K562 (cell line): ENCODE results near the gene CCDC85C. TPM values are rescaled to one million over a fixed set of nuclear protein-coding genes. Genes with fewer than 3 reads are reported as not detected.

Experiments used
- ASH1L ChIP-seq: fragments of 450-650 bp; IDR thresholded peaks from 2 replicates; pipeline ENCODE4 v1.6.1; 2018; ENCODE audit warnings: borderline replicate concordance, mild to moderate bottlenecking, low read depth; ENCODE audit not compliant: partially characterized antibody
- CREM ChIP-seq: IDR thresholded peaks from 2 replicates; pipeline ENCODE4 v1.6.1; 2014; ENCODE audit warnings: antibody characterized with exemption, low read depth
- MGA ChIP-seq: fragments of 450-650 bp; IDR thresholded peaks from 2 replicates; pipeline ENCODE4 v1.6.1; 2016; ENCODE audit warnings: mild to moderate bottlenecking, moderate library complexity
- RBFOX2 ChIP-seq: fragments of 200-400 bp; formaldehyde crosslinking; IDR thresholded peaks from 2 replicates; pipeline ENCODE4 v1.6.1; 2017; ENCODE audit warnings: low read depth, mild to moderate bottlenecking, low read length, moderate library complexity
- SETDB1 ChIP-seq: IDR thresholded peaks from one replicate; pipeline ENCODE4 v1.6.1; 2012; ENCODE audit warnings: low read length, control low read depth, inconsistent platforms
- SMAD2 ChIP-seq: fragments of 150-350 bp; IDR thresholded peaks from 2 replicates; pipeline ENCODE4 v1.6.1; 2014; ENCODE audit warnings: low read depth, mild to moderate bottlenecking, low read length
- YY1 ChIP-seq, 3 experiments: IDR thresholded peaks; 2 replicates each; pipeline ENCODE4 v1.6.1; 2011; ENCODE audit warnings: low read length in 2 of 3, mild to moderate bottlenecking in 2 of 3, moderate library complexity in 2 of 3, borderline replicate concordance in 1 of 3, control low read depth in 1 of 3, low read depth in 1 of 3; ENCODE audit not compliant: insufficient read depth in 3 of 3, insufficient replicate concordance in 2 of 3, control insufficient read depth in 1 of 3, insufficient read length in 1 of 3; ENCODE audit errors: extremely low read depth in 1 of 3
- ZNF121 ChIP-seq: sonication (generic); formaldehyde crosslinking; conservative IDR thresholded peaks from 2 replicates; pipeline ENCODE4 v1.8.0; 2022; ENCODE audit warnings: missing genetic modification reagents
- ZNF224 ChIP-seq: sonication (generic); formaldehyde crosslinking; IDR thresholded peaks from 2 replicates; pipeline ENCODE4 v1.8.0; 2022; ENCODE audit warnings: mild to moderate bottlenecking, missing genetic modification reagents
- polyA plus RNA-seq, 8 experiments: library from polyadenylated mRNA; depleted of rRNA in 4 of 8; stranded (reverse) in 5 of 8; unstranded in 3 of 8; fragments of >200 nt; fragmentation: Nextera tagmentation in 2 of 8; fragmentation: Illumina TruSeq in 1 of 8; extraction: Ambion mirVana in 2 of 8; extraction: Trizol in 1 of 8; gene quantifications; 2 replicates each; pipeline versions ENCODE4 v1.2.1 to v1.2.3, GENCODE V29; 2011 to 2014; ENCODE audit warnings: inconsistent platforms in 1 of 8, missing spikeins in 1 of 8
- total RNA-seq, 7 experiments: library from RNA; depleted of rRNA in 6 of 7; stranded (reverse); fragments of >200 nt in 6 of 7; fragmentation: Illumina TruSeq in 2 of 7; extraction: Trizol in 2 of 7; gene quantifications; 2 replicates each; pipeline versions ENCODE4 v1.2.1 to v1.2.3, GENCODE V29; 2011 to 2021; ENCODE audit warnings: low replicate concordance in 1 of 7
- TF ChIP-seq, protein P1 (sequence below): fragments of 250-450 bp; sonication (Bioruptor Pico); IDR thresholded peaks from 2 replicates; pipeline ENCODE4 v1.5.1; 2021; ENCODE audit warnings: mild to moderate bottlenecking
- TF ChIP-seq, protein P2 (sequence below): fragments of 450-650 bp; IDR thresholded peaks from 2 replicates; pipeline ENCODE4 v1.6.1; 2018; ENCODE audit not compliant: partially characterized antibody

Gene CCDC85C
- total and polyA plus RNA-seq, 9 of the 15 experiments (the other 6 are each of a cell fraction or from before 2014, with no cell fraction given) = 0.18 to 22.0 (median 6.3) TPM

DNA sequence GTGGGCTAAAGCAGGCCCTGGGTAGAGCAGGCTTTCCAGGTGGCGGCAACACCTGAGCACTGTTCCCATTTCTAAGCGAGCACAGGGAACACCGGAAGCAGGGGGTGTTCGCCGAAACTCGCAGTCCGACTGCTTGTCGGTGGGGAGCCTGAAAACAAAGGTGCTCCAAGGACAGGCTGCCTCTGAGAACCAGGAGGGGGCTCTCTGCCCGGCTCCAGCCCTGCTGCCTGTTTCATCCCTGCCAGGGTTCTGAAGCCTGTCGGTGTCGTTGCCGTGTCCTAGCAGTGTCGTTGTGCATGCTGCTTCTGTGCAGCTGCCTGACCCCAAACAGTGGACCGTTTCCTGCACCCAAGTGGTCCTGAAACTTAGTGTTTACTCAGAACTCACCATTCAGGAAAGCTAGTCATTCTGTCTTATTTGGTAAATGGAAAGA is 101.0 kb downstream of the CCDC85C start (continued):
- TF ChIP-seq MGA (no peak), YY1 (IDR thresholded peaks at IDR 0.05; ENCODE audit: borderline replicate concordance in 1 of 3, control insufficient read depth in 1 of 3, extremely low read depth in 1 of 3, insufficient read depth in 3 of 3, insufficient read length in 1 of 3, insufficient replicate concordance in 2 of 3, low read depth in 1 of 3, low read length in 2 of 3) (no peak), SETDB1 (no peak), ZNF224 (no peak), ZNF121 (CRISPR knock-in tag) (no peak), RBFOX2 (no peak), ASH1L (no peak), CREM (no peak), SMAD2 (no peak)
- TF ChIP-seq, protein P1, sequence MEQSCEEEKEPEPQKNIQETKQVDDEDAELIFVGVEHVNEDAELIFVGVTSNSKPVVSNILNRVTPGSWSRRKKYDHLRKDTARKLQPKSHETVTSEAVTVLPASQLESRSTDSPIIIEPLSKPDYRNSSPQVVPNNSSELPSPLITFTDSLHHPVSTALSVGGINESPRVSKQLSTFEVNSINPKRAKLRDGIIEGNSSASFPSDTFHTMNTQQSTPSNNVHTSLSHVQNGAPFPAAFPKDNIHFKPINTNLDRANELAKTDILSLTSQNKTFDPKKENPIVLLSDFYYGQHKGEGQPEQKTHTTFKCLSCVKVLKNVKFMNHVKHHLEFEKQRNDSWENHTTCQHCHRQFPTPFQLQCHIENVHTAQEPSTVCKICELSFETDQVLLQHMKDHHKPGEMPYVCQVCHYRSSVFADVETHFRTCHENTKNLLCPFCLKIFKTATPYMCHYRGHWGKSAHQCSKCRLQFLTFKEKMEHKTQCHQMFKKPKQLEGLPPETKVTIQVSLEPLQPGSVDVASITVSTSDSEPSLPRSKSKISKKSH (CRISPR knock-in tag) = no peak
- TF ChIP-seq, protein P2, sequence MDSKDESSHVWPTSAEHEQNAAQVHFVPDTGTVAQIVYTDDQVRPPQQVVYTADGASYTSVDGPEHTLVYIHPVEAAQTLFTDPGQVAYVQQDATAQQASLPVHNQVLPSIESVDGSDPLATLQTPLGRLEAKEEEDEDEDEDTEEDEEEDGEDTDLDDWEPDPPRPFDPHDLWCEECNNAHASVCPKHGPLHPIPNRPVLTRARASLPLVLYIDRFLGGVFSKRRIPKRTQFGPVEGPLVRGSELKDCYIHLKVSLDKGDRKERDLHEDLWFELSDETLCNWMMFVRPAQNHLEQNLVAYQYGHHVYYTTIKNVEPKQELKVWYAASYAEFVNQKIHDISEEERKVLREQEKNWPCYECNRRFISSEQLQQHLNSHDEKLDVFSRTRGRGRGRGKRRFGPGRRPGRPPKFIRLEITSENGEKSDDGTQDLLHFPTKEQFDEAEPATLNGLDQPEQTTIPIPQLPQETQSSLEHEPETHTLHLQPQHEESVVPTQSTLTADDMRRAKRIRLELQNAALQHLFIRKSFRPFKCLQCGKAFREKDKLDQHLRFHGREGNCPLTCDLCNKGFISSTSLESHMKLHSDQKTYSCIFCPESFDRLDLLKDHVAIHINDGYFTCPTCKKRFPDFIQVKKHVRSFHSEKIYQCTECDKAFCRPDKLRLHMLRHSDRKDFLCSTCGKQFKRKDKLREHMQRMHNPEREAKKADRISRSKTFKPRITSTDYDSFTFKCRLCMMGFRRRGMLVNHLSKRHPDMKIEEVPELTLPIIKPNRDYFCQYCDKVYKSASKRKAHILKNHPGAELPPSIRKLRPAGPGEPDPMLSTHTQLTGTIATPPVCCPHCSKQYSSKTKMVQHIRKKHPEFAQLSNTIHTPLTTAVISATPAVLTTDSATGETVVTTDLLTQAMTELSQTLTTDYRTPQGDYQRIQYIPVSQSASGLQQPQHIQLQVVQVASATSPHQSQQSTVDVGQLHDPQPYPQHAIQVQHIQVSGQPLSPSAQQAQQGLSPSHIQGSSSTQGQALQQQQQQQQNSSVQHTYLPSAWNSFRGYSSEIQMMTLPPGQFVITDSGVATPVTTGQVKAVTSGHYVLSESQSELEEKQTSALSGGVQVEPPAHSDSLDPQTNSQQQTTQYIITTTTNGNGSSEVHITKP = no peak
